Measurements from ENCODE around the gene CLMN. TPM values are rescaled to one million over a fixed set of nuclear protein-coding genes. Genes with fewer than 3 reads are reported as not detected.

CLMN gene
- total and polyA plus RNA-seq, 2 experiments from 2014 or later: 0.11 to 0.53 TPM

DNA sequence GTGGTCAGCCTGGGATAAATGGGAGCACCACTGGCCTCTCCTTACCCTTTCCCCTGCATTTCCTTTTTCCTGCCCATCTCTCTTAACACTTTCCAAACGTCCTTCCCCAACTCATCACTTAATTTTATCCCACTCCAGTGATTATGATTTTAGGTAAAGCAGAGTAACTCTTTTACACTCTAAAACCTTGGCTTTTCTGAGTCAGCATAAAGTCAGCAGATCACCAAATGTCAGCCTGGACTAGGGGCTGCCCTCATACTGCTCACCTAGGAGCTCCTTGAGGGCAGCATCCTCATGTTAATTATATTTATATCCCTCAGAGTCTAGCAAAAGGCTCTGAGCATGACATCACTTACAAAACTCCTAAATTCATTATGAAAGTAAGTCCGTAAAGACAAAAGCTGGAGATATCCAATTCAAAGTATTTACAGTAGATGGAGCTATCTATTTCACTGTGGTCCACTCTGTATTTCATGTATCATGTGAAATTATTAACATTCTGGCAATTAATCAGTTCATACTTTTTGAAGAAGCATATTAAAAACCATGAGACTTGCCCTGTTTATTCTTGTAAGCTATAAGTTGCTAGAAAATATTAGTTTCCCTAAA lies 145.4 kb downstream of the CLMN start:
- Histone ChIP-seq H4K20me1 (ENCODE audit: insufficient read depth) (no peaks in the 10 kb centered on the region), H3K4me3 (no peak overlapping the region), H3K4me2 (ENCODE audit: unreplicated experiment) (no peak overlapping the region), H3K36me3 (ENCODE audit: low read depth) (no peaks in the 10 kb centered on the region), H3K79me2 (ENCODE audit: insufficient read depth) (no peaks in the 10 kb centered on the region), H3K9me3 (ENCODE audit: low read depth) (no peaks in the 10 kb centered on the region), H3K9ac (no peak overlapping the region), H2AFZ (no peak overlapping the region), H3K4me1 (ENCODE audit: insufficient read depth) (no peaks in the 10 kb centered on the region), H3K9me2 (ENCODE audit: insufficient read depth) (no peaks in the 10 kb centered on the region), H3K27me3 (replicated peaks; ENCODE audit: insufficient read depth) (no peaks in the 10 kb centered on the region), H3K27ac (no peak overlapping the region), H3F3A (ENCODE audit: insufficient read depth) (no peaks in the 10 kb centered on the region)
- peak; percentile 23 for DNase-seq
- in situ Hi-C loops (cut with MboI): no loop called here
- no peak for TF ChIP-seq EZH2 (IDR thresholded peaks at IDR 0.05; ENCODE audit: insufficient read depth, poor library complexity, severe bottlenecking)
- TF ChIP-seq EZH2phosphoT487 (IDR thresholded peaks at IDR 0.05; ENCODE audit: insufficient read depth, low read depth): no peak
- 21 to 35% methylated on average over 2 of the region's 2 CpGs for WGBS, 2 experiments (ENCODE audit: low coverage in 1 of 2, low lambda C conversion rate in 2 of 2, missing lambda C conversion rate in 2 of 2)

DNA sequence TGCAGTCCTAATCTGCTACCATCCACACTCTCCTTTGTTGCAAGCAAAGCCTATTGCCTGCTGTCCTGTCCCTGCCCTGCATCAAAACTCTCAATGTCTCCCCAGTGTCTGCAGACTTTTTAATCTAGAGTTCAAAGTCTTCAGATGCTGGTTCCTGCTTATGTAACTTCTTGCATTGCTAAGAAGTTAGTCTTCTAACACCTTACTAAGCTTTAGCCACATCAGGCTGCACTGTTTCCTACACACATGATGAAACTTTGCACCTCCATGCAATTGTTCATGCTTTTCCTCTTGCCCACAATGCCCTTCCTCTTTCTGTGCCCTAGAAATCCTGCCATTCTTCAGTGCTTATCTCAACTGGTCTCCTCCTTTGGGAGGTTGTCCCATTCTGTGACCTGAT lies 146.2 kb downstream of the CLMN start:
- Histone ChIP-seq H3K27me3 (replicated peaks; ENCODE audit: insufficient read depth) (no peaks in the 10 kb centered on the region), H3K4me3 (no peak overlapping the region), H3K9ac (no peak overlapping the region), H3K36me3 (ENCODE audit: low read depth) (no peaks in the 10 kb centered on the region), H4K20me1 (ENCODE audit: insufficient read depth) (no peaks in the 10 kb centered on the region), H2AFZ (no peak overlapping the region), H3K9me2 (ENCODE audit: insufficient read depth) (no peaks in the 10 kb centered on the region), H3F3A (ENCODE audit: insufficient read depth) (no peaks in the 10 kb centered on the region), H3K9me3 (ENCODE audit: low read depth) (no peaks in the 10 kb centered on the region), H3K79me2 (ENCODE audit: insufficient read depth) (no peaks in the 10 kb centered on the region), H3K4me2 (ENCODE audit: unreplicated experiment) (no peak overlapping the region), H3K27ac (no peak overlapping the region), H3K4me1 (ENCODE audit: insufficient read depth) (no peaks in the 10 kb centered on the region)
- TF ChIP-seq EZH2phosphoT487 (IDR thresholded peaks at IDR 0.05; ENCODE audit: insufficient read depth, low read depth): no peak
- no peak for TF ChIP-seq EZH2 (IDR thresholded peaks at IDR 0.05; ENCODE audit: insufficient read depth, poor library complexity, severe bottlenecking)
- no peak for DNase-seq
- in situ Hi-C loops (cut with MboI): no loop called here

- Histone ChIP-seq H3K79me2 (ENCODE audit: insufficient read depth) (no peaks in the 10 kb centered on the region), H3F3A (ENCODE audit: insufficient read depth) (no peaks in the 10 kb centered on the region), H3K36me3 (ENCODE audit: low read depth) (no peaks in the 10 kb centered on the region), H3K9me2 (ENCODE audit: insufficient read depth) (no peaks in the 10 kb centered on the region), H3K4me1 (ENCODE audit: insufficient read depth) (no peaks in the 10 kb centered on the region), H2AFZ (no peak overlapping the region), H3K9ac (no peak overlapping the region), H3K4me3 (no peak overlapping the region), H3K27ac (no peak overlapping the region), H3K27me3 (replicated peaks; ENCODE audit: insufficient read depth) (no peaks in the 10 kb centered on the region), H4K20me1 (ENCODE audit: insufficient read depth) (no peaks in the 10 kb centered on the region), H3K4me2 (ENCODE audit: unreplicated experiment) (no peak overlapping the region), H3K9me3 (ENCODE audit: low read depth) (no peaks in the 10 kb centered on the region)
- no peak for DNase-seq
- TF ChIP-seq EZH2 (IDR thresholded peaks at IDR 0.05; ENCODE audit: insufficient read depth, poor library complexity, severe bottlenecking) (no peak), EZH2phosphoT487 (IDR thresholded peaks at IDR 0.05; ENCODE audit: insufficient read depth, low read depth) (no peak)
- 49 to 69% methylated on average over 2 of the region's 2 CpGs for WGBS, 2 experiments (ENCODE audit: low coverage in 1 of 2, low lambda C conversion rate in 2 of 2, missing lambda C conversion rate in 2 of 2)
- in situ Hi-C loops (cut with MboI): no loop called here
Observed at GRCh38 chr14:95167177-95167576, 152.5 kb downstream of the CLMN start.

- in situ Hi-C loops (cut with MboI): no loop called here
Observed at GRCh38 chr14:95165517-95165916, 154.2 kb downstream of the CLMN start.

GRCh38 chr14:95164506-95164905 lies 155.2 kb downstream of the CLMN start:
- 74 to 83% methylated on average over 1 of the region's 1 CpG for WGBS, 2 experiments (ENCODE audit: low coverage in 1 of 2, low lambda C conversion rate in 2 of 2, missing lambda C conversion rate in 2 of 2)
- Histone ChIP-seq H2AFZ (no peak overlapping the region), H3K4me2 (ENCODE audit: unreplicated experiment) (no peak overlapping the region), H3K36me3 (ENCODE audit: low read depth) (no peaks in the 10 kb centered on the region), H3K27me3 (replicated peaks; ENCODE audit: insufficient read depth) (no peaks in the 10 kb centered on the region), H3K9me3 (ENCODE audit: low read depth) (no peaks in the 10 kb centered on the region), H4K20me1 (ENCODE audit: insufficient read depth) (no peaks in the 10 kb centered on the region), H3K79me2 (ENCODE audit: insufficient read depth) (no peaks in the 10 kb centered on the region), H3K27ac (no peak overlapping the region), H3K9me2 (ENCODE audit: insufficient read depth) (no peaks in the 10 kb centered on the region), H3F3A (ENCODE audit: insufficient read depth) (no peaks in the 10 kb centered on the region), H3K9ac (no peak overlapping the region), H3K4me3 (no peak overlapping the region), H3K4me1 (ENCODE audit: insufficient read depth) (no peaks in the 10 kb centered on the region)
- no peak for DNase-seq
- no peak for TF ChIP-seq EZH2 (IDR thresholded peaks at IDR 0.05; ENCODE audit: insufficient read depth, poor library complexity, severe bottlenecking)
- no peak for TF ChIP-seq EZH2phosphoT487 (IDR thresholded peaks at IDR 0.05; ENCODE audit: insufficient read depth, low read depth)
- in situ Hi-C loops (cut with MboI): no loop called here

More at GRCh38 chr14:95165517-95165916, 154.2 kb downstream of the CLMN start:
- DNase-seq: no peak
- TF ChIP-seq EZH2phosphoT487 (IDR thresholded peaks at IDR 0.05; ENCODE audit: insufficient read depth, low read depth) (no peak), EZH2 (IDR thresholded peaks at IDR 0.05; ENCODE audit: insufficient read depth, poor library complexity, severe bottlenecking) (no peak)
- no peaks in the 10 kb centered on the region for H3K4me1 ChIP-seq (ENCODE audit: insufficient read depth)
- H3K9ac ChIP-seq: no peak overlapping the region
- no peak overlapping the region for H3K4me2 ChIP-seq (ENCODE audit: unreplicated experiment)
- WGBS, 2 experiments (ENCODE audit: low coverage in 1 of 2, low lambda C conversion rate in 2 of 2, missing lambda C conversion rate in 2 of 2): 84 to 89% methylated on average over 3 of the region's 3 CpGs
- H3F3A ChIP-seq (ENCODE audit: insufficient read depth): no peaks in the 10 kb centered on the region
- no peaks in the 10 kb centered on the region for H3K27me3 ChIP-seq (replicated peaks; ENCODE audit: insufficient read depth)
- H3K4me3 ChIP-seq: no peak overlapping the region
- H3K9me2 ChIP-seq (ENCODE audit: insufficient read depth): no peaks in the 10 kb centered on the region
- no peaks in the 10 kb centered on the region for H3K79me2 ChIP-seq (ENCODE audit: insufficient read depth)
- no peaks in the 10 kb centered on the region for H3K9me3 ChIP-seq (ENCODE audit: low read depth)
- no peaks in the 10 kb centered on the region for H4K20me1 ChIP-seq (ENCODE audit: insufficient read depth)
- H3K27ac ChIP-seq: no peak overlapping the region
- no peak overlapping the region for H2AFZ ChIP-seq
- no peaks in the 10 kb centered on the region for H3K36me3 ChIP-seq (ENCODE audit: low read depth)

Data from GM23248 (cell line).